Glomerular endothelial cell (primary cell): Measurements from ENCODE around the gene TMEM108. TPM values are rescaled to one million over a fixed set of nuclear protein-coding genes. Genes with fewer than 3 reads are reported as not detected.

ENCODE experiments used
- DNase-seq: peaks from one replicate; pipeline ENCODE4 v3.0.0-alpha.2; 2011; ENCODE audit warnings: low read depth, low spot score; ENCODE audit errors: extremely low read depth
- total RNA-seq: library from RNA; depleted of rRNA; stranded (reverse); fragments of >200 nt; gene quantifications from 2 replicates; pipeline ENCODE4 v1.2.3, GENCODE V29; 2015

The TMEM108 gene
- total RNA-seq, 1 donor from 2014 or later, result 0.53 TPM

GRCh38 chr3:133301194-133301593 lies 263.0 kb downstream of the TMEM108 start:
- DNase-seq, result peak; percentile 56

- DNase-seq, result no peak
Measured at GRCh38 chr3:133301731-133302130, 263.5 kb downstream of the TMEM108 start.

GRCh38 chr3:133303430-133303829 lies 265.2 kb downstream of the TMEM108 start:
- no peak for DNase-seq

GRCh38 chr3:133317866-133318265 lies 279.7 kb downstream of the TMEM108 start:
- DNase-seq, result no peak

GRCh38 chr3:133328373-133328772 lies 290.2 kb downstream of the TMEM108 start:
- DNase-seq, result no peak

GRCh38 chr3:133329626-133330025 lies 291.4 kb downstream of the TMEM108 start:
- no peak for DNase-seq

- DNase-seq, result no peak
Measured at GRCh38 chr3:133330065-133330464, 291.9 kb downstream of the TMEM108 start.

GRCh38 chr3:133330522-133330921 lies 292.3 kb downstream of the TMEM108 start:
- no peak for DNase-seq

GRCh38 chr3:133354721-133355120 lies 316.5 kb downstream of the TMEM108 start:
- no peak for DNase-seq

GRCh38 chr3:133360476-133360875 lies 322.3 kb downstream of the TMEM108 start:
- DNase-seq, result no peak

- no peak for DNase-seq
Measured at GRCh38 chr3:133361011-133361410, 322.8 kb downstream of the TMEM108 start.

- DNase-seq, result no peak
Measured at GRCh38 chr3:133361435-133361834, 323.2 kb downstream of the TMEM108 start.

- DNase-seq, result no peak
Measured at GRCh38 chr3:133362539-133362938, 324.3 kb downstream of the TMEM108 start.

- DNase-seq, result no peak
Measured at GRCh38 chr3:133364704-133365103, 326.5 kb downstream of the TMEM108 start.

GRCh38 chr3:133366921-133367320 lies 328.7 kb downstream of the TMEM108 start:
- no peak for DNase-seq

GRCh38 chr3:133367403-133367802 lies 329.2 kb downstream of the TMEM108 start:
- no peak for DNase-seq

- no peak for DNase-seq
Measured at GRCh38 chr3:133367956-133368355, 329.8 kb downstream of the TMEM108 start.

GRCh38 chr3:133368371-133369067 lies 330.3 kb downstream of the TMEM108 start:
- no peak for DNase-seq

- DNase-seq, result no peak
Measured at GRCh38 chr3:133369068-133369440, 330.9 kb downstream of the TMEM108 start.

GRCh38 chr3:133371181-133371580 lies 333.0 kb downstream of the TMEM108 start:
- no peak for DNase-seq

- DNase-seq, result no peak
Measured at GRCh38 chr3:133371676-133372075, 333.5 kb downstream of the TMEM108 start.

GRCh38 chr3:133374708-133375402 lies 336.7 kb downstream of the TMEM108 start:
- DNase-seq, result no peak

- no peak for DNase-seq
Measured at GRCh38 chr3:133375403-133375745, 337.2 kb downstream of the TMEM108 start.
